M059J (cell line): ENCODE data around the gene SPOPL. TPM values are rescaled to one million over a fixed set of nuclear protein-coding genes. Genes with fewer than 3 reads are reported as not detected.
"Not testable (repeated sequence)": the region's sequence is repeated elsewhere in the genome, so short reads cannot be mapped to it uniquely, and the experiment has no call there.

Experiments used
- DNase-seq: peaks from one replicate; pipeline ENCODE4 v3.0.0-alpha.2; 2012; ENCODE audit warnings: low read depth
- total RNA-seq: library from RNA; depleted of rRNA; stranded (reverse); fragments of >200 nt; shearing (Covaris generic); gene quantifications from 2 replicates; pipeline ENCODE4 v1.2.3, GENCODE V29; 2014; rRNA removed

SPOPL gene
- total RNA-seq = 17.2 and 19.5 TPM in 2 replicates

DNA sequence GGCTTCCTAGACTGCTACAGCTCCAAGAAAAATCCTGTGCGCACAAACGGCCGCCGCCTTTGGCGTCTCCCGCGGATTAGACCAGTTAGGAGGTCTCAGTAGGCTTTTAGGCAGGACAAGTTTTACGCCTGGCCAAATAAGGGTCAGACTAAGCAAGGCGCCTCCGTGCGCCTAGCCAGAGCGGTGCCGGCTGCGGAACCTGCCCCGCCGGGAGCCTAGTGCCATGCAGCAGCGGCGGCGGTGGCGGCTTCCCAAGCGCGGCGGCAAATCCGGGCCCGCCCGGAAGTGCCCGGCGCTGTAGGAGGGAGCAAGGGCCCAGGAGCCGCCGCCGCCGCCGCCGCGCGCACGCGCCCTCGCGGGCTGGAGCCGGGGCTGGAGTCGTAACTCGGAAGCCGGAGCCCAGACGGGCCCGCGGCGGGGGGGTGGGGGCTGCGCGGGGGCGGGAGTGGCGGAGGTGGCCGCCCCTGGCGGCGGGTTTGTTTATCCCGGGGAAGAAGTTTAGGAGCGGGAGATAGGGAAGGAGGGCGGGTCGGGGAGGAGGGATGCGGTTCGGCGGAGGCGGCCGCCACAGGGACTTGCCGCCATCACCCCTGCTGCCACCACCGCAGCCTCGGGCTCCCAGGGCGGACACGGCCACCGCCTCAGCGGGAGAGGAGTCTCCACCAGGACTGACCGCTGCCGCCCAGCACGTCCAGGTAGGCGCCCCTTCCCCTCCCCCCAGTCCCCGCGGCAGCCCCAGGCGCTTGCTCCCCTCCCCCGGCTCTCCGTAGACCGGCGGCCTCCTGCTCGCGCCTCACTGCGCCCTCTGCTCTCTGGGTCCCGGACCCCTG is at the start of gene SPOPL:
TSS of gene SPOPL (plus strand) at position 346 of the 830 bp plus-strand sequence. CDS start 48,447 bp downstream, outside the sequence.
- DNase-seq = peak; percentile 88

DNA sequence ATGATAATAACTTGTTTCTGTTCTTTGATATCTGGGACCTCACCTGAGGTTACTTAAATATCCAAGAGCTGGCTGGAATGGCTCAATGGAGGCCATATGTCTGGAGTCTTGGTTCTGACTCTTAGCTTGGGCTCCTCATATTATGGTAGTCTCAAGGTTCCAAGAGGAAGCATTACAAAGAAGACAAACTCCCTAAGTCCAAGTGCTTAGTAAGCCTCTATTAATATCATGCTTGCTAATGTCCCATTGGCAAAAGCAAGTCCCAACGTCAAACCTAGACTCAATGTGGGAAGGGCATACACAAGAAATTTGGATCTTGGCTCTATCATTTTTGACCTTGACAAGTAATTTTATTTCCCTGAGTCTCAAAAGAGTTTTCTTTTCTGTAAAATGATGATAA is 49.2 kb upstream of the SPOPL start:
- no peak for DNase-seq

DNA sequence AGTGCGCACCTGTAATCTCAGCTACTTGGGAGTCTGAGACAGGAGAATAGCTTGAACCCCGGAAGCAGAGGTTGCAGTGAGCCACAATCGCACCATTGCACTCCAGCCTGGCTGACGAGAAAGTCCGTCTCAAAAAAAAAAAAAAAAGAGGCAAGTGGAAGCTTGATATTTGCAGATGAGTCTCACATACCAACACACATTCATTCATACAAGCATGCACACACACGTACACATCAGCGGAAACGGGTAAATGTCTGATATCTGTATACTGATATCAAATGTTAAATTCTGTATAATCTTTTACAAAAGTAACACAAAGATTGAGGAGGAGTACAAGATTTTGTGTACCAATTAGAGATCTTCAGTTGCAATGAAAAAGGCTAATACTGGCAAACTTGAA is 47.8 kb upstream of the SPOPL start:
- DNase-seq = no peak

DNA sequence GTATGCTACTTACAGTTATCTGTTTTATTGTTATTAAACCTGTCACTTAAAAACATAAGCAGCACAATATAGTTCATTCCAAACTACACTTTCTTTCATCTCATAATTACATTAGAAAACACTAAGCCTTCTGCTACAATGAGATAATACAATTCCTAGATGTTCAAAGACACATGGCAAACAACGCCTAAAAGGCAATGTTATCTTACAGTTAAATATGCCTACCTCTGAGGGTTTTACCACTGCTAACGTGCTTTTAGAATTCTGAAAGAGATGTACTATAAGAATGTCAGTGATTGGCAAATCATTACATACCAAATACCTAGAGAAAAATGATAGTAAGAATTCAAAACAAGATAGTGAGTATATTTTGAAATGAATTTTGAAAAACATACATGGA is 46.8 kb upstream of the SPOPL start:
- no peak for DNase-seq

DNA sequence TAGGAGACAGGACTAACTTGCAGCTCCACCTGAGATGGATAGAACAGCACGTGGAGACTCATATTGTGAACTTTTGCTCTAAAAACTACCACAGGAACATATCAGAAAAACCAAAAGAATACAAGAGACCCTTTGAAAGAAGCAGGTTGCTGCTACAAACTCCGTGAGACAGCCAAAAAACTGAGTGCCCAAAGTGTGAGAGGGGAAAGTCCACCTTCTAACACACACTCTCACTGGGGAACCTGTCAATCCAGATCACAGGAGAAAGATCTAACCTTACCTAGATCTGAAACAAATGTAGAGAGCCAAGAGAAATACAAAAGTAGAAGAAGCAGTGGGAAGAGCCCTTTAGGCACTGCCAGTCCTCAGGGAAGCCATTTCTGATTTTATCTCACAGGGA is 46.3 kb upstream of the SPOPL start:
- no peak for DNase-seq

DNA sequence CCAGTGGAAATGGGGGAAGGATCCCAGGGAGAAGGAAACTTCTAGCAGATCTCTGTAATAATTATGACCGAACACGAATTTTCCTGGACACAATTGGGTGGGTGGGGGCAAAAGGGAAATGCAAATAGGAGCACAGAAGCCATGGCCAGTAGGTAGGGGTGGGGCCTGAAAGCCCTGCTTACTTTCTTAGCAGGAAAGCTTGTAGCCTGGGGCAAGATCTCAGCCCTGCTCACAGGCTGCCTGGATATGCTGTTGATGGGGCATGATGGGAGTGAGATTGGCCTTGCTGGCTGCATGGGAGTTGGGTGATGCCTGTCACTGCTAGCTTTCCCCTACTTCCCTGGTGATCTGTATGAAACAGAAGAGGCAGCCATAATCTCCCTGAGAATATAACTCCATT is 45.9 kb upstream of the SPOPL start:
- DNase-seq = peak; percentile 42

DNA sequence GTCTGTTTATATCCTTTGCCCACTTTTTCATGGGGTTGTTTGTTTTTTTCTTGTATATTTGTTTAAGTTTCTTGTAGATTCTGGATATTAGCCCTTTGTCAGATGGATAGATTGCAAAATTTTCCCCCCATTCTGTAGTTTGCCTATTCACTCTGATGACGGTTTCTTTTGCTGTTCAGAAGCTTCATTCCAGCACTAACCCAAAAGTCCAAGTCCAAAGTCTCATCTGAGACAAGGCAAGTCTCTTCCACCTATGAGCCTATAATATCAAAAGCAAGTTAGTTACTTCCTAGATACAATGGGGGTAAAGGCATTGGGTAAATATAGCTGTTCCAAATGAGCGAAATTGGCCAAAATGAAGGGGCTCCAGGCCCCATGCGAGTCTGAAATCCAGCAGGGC is 38.9 kb upstream of the SPOPL start:
- not testable (repeated sequence) for DNase-seq

DNA sequence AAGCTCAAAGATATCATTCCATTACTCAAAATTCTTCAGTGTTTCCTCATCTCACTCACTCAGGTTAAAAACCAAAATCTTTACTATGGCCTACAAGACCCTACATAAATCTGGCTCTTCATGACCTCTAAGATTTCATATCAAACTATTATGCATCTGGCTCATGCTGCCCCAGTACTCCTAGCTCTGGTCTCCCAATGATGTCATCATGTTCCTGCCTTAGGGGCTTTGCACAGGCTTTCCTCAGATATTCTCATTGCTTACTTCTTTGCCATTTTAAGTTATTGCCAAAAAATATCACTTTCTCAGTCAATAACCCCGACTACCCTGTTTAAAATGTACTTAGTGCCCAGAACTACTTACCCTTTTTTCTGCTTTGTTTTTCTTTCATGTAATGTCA is 33.0 kb upstream of the SPOPL start:
- no peak for DNase-seq

DNA sequence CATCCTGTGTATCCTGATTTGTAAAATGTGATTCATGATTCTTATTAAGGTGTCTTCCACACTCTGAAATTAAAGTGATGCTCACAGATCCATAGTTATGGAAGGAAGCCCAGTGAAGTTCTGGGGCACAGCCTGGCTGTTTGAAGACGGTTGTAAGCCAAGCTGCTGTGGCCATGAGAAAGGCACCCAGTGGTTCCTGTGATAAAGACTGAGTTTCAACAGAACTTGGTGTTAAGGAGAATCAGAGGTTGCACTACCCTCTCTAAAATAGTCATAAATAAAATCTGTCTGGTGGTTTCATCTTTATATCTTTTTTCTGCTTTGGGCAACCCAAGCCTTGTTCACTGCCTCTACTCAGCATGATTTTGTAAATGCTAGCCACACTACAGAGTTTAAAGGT is 32.2 kb upstream of the SPOPL start:
- no peak for DNase-seq

DNA sequence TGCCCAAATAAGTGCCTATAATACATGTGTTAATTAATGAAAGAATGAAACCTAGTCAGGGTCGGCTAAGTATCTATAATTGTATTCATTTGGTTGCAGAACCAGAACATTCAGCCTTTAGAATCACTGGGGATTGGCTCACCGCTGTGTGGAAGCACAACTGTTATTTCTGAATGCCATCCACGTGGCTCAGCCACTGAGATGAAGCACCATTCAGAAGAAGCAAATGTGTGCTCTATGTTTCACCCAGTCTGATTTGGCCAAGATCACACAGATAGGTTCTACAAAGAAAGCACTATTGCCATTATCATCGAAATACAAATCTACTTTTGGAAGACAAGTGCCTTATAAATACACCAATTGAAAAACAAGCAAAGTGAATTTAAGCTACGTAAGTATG is 30.6 kb upstream of the SPOPL start:
- DNase-seq = no peak

DNA sequence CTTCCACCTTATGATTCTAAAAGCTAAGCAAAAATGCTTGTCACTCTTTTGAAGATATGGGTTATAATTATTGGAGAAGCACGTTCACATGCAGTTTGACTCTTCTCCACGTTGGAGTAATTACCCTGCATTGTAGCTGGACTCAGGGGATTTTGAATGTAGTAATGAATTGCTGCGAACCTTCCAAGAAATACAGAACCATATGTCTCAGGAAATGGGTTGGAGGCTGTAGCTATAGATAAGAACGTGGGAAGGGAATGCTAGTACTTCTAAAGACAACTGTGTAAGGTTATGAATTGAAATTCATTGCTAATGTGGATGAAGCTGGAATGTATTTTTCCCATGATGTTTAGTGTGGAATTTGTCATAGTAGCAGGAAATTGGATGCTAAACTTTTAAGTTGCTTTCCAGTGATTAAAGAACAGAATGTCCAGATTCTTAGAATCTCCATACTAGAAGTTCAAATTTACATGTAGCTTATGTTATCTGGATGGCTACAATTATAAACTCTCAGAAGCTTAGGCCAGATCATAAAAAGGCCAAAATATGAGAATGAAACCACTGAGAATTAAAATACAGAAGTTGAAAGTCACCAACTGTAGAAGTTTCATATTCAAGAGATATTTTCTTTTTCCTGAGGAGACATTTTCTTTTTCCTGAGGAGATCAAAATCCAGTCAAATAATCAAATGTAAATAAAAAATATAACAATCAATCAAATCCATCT is 27.3 kb upstream of the SPOPL start:
- DNase-seq = no peak

DNA sequence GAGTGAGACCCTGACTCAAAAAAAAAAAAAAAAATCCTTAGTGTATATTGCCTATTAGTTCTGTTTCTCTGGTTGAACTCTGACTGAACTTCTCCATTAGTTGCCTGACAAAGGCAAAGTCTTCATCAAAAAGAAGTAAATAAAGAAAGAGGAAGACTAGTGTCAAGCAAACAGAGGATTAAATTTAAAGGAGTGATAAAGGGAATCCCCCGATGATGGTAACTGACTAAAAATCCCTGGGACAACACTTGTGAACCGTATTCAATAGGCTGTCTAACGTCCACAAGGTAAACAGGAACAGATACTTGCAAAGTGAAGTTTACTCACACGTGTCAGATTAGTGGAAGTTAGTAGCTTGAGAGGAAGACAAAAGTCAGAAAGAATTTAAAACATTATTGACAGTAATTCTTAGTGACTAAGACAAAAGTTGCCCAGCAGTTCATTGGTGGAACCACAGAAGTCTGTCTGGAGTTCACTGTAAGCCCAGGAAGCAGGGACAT is 26.2 kb upstream of the SPOPL start:
- peak; percentile 3 for DNase-seq

DNA sequence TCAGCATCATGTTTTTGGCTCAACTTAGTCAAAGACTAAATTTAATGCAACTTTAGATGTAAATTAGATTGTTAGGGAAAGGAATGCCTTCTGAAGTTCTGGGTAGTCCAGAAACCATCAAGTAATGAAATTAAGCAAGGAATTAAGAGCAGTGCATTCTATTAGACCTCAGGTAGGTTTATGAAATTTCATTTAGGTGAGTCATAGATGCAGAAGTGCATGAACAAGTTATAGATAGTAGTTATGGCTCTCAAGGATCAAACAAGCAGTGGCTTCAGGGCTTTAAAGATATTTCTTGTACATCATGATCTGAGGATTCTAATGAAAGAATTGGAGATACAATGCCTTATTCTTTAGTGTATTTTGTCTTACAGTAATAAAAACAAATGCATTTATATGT is 25.4 kb upstream of the SPOPL start:
- DNase-seq = no peak

DNA sequence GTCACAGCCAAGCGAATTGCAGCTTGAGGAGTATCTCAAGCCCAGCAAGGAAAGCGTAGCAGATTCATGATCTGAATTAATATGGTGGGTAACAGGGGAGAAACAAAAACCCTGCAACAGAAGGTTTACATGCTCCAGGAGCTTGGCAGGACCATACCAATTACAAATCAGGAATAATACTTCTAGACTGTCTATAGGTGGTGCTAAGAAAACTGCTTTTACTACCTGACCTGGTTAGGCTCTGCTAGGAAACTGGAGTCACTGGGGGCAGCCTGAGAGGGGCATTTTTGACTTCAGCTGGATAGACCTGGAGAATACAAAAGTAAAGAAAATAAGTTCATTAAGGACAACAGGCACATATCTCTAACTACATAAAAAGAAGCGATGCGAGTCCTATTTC is 24.6 kb upstream of the SPOPL start:
- DNase-seq = no peak

DNA sequence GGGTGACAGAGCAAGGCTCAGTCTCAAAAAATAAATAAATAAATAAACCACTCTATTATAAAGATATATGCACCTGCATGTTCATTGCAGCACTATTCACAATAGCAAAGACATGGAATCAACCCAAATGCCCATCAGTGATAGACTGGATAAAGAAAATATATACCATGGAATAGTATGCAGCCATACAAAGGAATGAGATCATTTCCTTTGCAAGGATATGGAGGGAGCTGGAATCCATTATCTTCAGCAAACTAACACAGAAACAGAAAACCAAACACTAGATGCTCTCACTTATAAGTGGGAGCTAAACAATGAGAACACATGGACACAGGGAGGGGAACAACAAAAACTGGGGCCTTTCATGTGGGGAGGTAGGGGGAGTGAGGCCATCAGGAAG is 18.8 kb upstream of the SPOPL start:
- DNase-seq = not testable (repeated sequence)

DNA sequence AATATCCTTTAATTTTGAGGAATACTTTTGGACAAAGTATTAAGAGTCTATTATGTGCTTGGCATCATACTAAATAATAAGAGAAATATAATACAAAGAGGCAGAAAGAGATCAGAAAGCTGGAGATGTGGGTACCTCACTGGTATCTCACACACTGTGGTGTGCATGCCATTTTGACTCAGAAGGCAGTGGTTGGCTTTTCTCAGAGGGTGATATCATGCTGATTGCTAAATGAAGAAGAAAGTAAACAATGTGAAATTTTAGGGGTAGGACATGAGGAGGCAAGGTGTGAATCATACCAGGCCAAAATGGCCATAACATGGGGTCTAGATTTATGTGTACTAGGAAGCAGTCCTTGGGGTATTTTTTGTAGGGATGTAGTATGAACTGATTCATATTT is 16.6 kb upstream of the SPOPL start:
- peak; percentile 19 for DNase-seq

DNA sequence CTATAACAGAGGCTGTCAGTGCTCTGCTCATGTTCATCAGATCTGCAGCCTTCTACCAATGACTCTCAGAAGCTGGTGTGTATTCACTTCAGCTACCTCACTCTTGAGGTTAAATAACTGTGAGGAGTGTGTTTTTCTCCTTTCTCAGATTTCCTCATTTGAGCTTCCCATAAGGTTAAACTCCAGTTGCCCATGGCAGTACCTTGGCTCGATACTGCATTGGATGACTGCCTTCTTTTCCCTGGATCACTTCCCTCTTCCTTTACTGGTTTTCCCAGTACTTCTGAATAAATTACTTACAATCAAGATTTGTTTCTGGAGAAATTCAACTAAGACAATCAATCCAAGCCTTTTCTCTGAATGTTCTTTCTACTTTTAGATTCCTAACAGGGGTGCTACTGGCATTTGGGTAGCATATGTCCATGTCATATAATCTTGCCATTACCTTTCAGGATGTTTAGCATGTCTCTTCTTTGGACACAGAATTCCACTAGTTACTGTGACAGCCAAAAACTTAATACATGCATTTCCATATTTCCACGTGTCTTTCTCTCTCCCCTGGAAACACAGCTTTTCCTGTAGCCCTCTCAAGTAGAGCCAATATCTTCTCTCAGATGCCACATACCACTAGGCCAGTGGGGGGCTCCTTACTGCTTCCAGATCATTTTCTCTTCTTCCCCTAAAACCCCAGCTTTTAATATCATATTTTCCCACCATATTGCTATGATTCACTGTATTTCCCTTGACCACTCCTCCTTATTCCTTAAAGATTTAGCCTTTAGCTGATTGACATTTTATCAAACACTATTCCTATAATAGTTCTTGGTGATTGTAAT is 15.0 kb upstream of the SPOPL start:
- no peak for DNase-seq

DNA sequence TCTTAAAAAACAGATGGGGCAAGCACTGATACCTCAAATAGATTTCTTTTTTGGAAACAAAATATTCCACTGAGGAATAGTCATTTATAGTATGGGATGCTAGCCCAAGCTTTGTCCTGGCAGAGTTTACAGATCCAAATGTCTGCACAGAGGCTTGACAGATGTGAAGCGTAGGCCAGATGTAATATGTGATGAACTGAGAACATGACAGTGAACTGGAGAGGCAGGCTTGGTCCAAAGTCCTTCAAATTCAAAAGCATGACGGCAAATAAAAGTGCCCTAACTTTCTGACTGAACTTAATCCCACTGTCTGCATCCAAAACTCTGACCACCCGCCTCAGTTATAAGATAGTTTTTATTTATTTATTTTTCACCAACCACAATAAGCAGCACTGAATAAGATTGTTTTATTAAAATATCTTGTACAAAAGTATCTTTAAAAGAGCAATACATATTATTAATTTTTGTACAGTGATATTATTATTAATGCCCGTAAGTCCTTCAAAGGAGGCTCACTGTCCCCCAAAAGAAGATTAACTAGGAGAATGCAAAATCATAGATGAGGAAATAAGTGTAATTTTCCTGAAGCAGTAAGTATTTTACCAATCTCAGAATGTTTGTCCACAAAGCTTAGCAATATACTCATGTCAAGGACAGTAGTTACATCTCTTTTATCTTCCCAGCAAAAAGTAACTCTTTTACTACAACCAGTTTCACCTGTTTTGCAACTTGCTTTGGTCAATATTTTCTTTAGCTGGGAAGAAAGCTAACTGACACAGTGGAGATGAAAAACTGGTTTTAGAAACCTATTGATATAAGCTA is 10.7 kb upstream of the SPOPL start:
- no peak for DNase-seq

DNA sequence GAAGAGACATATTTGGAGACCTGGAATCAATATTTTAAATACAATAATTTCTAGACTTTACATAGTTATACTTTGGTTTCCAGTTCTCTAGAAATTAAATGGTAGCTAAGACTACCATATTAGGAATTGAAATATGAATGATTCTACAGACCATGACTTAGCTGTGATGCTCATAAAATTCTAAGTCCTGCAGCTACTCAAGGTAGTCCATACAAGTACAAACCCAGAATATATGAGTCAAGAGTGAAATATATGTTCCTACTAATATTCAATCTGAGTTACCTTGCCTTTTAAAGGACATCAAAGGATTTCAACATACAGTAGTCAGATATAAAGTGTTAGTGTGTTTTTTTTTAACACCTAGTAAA is 10.1 kb upstream of the SPOPL start:
- DNase-seq = no peak

DNA sequence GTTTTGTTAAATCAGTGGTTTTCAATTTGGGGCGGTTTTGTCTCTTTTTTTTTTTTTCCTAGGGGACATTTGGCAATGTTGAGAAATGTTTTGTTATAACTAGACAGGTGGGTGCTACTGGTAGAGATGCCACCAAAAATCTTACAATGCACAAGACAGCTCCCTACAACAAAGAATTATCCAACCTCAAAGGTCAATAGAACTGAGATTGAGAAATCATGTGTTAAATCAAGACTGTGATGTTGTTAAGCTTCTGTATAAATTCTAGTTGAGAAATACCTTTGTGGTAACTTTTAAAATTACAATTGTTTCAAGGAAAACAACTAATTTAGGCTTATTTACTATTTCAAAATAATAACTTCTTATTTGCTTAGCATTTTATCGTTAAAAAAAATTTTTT is 9.4 kb upstream of the SPOPL start:
- DNase-seq = no peak

DNA sequence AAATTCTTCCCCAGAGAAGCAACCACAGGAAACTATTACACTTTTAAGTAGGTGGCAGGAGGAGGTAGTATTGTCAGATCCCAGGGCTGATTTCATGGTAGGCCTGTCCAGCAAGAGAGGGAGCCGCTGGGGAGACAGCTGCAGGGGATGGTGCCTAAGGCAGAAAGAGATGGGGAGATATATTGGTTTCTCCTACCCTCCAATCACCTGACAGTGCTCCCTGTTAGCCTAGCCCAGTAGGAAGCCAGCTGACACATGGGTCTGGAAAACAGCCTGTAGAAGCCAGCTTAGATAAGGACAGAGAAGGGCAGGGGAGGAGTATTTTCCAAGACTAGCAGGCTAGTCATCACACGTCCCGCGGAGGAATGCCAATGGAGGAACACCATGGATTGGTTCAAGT is 8.2 kb upstream of the SPOPL start:
- DNase-seq = no peak
